SU-DHL-6 (cell line): ENCODE data around the gene PDCD1.

Source experiments
- EZH2phosphoT487 ChIP-seq: fragments of 200-600 bp; sonication (generic), shearing (Covaris generic); conservative IDR thresholded peaks from 2 replicates; pipeline ENCODE4 v1.6.1; 2018; ENCODE audit warnings: mild to moderate bottlenecking, antibody characterized with exemption, low read length, moderate library complexity, mixed read lengths
- TF ChIP-seq, protein P1 (sequence below): fragments of 200-600 bp; sonication (generic); IDR thresholded peaks from one replicate; pipeline ENCODE4 v1.5.1; 2017; ENCODE audit warnings: antibody characterized with exemption, mild to moderate bottlenecking, low read length, moderate library complexity; ENCODE audit not compliant: insufficient read depth, poor library complexity, severe bottlenecking

- TF ChIP-seq, protein P1, sequence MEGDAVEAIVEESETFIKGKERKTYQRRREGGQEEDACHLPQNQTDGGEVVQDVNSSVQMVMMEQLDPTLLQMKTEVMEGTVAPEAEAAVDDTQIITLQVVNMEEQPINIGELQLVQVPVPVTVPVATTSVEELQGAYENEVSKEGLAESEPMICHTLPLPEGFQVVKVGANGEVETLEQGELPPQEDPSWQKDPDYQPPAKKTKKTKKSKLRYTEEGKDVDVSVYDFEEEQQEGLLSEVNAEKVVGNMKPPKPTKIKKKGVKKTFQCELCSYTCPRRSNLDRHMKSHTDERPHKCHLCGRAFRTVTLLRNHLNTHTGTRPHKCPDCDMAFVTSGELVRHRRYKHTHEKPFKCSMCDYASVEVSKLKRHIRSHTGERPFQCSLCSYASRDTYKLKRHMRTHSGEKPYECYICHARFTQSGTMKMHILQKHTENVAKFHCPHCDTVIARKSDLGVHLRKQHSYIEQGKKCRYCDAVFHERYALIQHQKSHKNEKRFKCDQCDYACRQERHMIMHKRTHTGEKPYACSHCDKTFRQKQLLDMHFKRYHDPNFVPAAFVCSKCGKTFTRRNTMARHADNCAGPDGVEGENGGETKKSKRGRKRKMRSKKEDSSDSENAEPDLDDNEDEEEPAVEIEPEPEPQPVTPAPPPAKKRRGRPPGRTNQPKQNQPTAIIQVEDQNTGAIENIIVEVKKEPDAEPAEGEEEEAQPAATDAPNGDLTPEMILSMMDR = no peak
- no peak for TF ChIP-seq EZH2phosphoT487
Observed at GRCh38 chr2:241869087-241869961, 10.6 kb upstream of the PDCD1 start, which contains the start of gene RTP5.
